HG03045 (cell line): Measurements from ENCODE around the gene LSMEM2.
A peak's percentile ranks its signal among the peaks of the same experiment; 100 is the strongest.
"Not testable (repeated sequence)": the region's sequence is repeated elsewhere in the genome, so short reads cannot be mapped to it uniquely, and the experiment has no call there.

Source experiments
- ATAC-seq: cut with Tn5 transposase; IDR thresholded peaks from one replicate; pipeline ENCODE4 v1.9.1; 2021; ENCODE audit warnings: mild to moderate bottlenecking, moderate library complexity; ENCODE audit not compliant: unreplicated experiment

The LSMEM2 gene

DNA sequence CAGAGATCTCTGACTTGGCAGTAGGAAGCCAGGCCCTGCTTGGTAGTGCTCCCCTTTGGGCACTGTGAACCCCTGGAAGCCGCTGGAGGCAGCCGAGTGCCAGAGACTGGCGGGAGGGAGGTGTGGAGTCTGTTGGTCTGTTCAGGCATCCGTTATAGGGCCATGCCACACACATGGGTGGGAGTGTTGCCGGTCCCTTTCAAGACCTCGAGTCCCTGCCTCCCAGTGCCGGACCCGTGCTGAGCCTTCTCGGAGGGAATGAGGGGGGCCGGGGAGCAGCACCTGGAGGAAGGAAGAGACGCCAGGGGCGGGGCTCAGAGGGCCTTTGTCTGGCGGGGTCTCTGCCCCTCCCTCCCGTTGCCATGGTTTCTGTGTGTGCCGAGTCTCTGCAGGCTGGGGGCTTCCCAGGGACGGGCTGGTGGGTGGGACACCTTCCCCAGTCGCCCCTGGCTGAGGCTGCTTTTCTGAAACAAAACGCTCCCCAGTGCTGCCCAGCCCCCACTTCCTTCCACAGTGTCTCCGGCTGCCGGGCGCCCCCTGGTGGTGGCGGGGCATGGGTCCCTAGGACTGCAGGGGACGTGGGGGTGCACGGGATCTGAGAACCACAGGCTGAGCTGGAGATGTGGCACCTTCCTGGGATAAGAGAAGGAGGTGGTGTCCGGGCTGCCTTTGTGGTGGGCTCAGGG is 32.9 kb upstream of the LSMEM2 start:
- ATAC-seq: peak; percentile 60

DNA sequence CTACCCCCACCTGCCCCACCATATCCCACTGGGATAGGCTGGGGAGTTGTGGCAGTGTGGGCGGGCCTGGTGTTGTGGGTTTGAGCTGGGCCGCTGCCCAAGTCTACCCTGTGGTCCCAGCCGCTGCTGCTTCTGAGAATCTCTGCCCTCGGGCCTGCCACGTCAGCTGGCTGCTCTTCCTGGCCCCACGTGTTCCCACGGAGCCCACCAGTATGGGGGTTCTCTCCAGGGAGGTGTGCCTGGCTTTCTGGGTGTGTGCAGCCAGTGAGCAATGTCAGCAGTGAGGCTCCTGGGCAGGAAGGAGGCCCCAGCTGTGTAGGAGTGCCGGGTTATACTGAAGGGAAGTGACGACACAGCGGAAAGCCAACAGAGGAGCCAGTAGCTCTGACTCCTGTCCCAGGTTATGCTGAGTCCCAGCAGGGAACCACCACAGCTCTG is 32.4 kb upstream of the LSMEM2 start:
- ATAC-seq: peak; percentile 36

GRCh38 chr3:50248387-50248786 is 30.5 kb upstream of the LSMEM2 start:
- ATAC-seq: no peak

DNA sequence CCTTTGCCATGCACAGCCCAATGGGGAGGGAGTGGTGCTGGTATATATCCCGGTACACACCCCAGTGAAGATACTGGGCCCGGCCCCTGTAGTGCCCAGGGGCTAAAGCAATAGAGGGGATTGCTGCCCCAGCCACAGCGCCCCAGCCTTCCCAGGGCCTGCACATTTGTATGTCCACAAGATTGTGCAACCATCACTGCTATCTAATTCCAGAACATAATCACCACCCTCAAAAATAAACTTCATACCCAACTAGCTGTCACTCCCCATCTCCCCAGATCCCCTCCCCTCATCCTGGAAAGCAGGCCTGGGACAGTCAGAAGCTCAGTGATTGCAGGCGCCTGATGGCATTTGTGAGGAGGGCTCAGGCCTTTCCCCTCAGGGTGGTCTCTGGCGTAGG is 29.4 kb upstream of the LSMEM2 start:
- no peak for ATAC-seq

GRCh38 chr3:50250514-50250913 is 28.4 kb upstream of the LSMEM2 start:
- ATAC-seq: no peak

GRCh38 chr3:50251220-50251619 is 27.7 kb upstream of the LSMEM2 start:
- ATAC-seq: no peak

- ATAC-seq: no peak
Measured at GRCh38 chr3:50254577-50255250, 24.2 kb upstream of the LSMEM2 start.

DNA sequence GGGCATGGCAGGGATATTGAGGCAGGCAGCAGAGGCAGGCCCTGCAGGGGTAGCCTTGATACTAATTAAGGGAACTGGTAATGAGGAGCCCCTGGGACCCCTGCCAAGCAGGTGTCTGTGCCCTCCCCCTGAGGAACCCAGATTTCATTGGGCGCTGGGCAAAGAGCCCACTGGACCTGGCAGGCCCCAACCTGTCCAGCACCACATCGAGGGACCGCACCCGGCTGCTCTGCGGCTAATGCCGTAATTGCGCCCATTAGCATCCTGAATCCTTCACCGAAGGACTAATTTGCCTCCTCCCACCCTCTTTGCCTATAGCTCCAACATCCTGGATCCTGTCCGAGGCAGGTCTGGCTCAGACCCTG is 23.7 kb upstream of the LSMEM2 start:
- ATAC-seq: no peak

GRCh38 chr3:50256978-50257890 is 21.7 kb upstream of the LSMEM2 start:
- ATAC-seq: no peak

GRCh38 chr3:50258029-50258680 is 20.7 kb upstream of the LSMEM2 start:
- no peak for ATAC-seq

- no peak for ATAC-seq
Measured at GRCh38 chr3:50258979-50259378, 19.9 kb upstream of the LSMEM2 start.

DNA sequence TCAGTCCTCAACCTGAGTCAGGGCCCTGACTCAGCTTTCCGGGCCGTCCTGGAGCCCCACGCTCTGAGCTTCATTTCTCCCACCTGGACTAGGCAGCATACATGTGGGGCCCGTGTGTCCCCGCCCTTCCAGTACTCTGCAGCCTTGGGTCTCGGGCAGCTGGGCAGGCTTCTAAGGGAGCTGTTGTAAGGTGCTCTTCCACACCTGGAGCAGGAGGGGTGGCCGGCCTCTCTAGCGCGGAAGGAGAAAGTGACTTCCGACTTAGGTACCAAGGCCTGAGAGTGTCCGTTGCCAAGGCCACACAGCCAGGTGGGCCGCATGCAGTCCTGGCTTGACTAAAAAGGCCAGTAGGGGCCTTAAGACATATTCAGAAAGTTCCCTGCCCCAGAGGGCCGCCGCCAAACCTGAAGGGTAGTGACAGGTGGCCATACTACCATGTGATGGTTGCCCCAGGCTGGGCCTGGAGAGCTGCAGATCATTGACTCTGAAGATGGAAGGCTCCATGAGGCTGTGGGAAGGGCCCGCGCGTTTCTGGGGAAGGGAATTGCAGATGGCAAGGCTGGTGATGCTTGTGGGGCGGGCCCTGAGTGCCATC is 19.4 kb upstream of the LSMEM2 start:
- ATAC-seq: peak; percentile 9

DNA sequence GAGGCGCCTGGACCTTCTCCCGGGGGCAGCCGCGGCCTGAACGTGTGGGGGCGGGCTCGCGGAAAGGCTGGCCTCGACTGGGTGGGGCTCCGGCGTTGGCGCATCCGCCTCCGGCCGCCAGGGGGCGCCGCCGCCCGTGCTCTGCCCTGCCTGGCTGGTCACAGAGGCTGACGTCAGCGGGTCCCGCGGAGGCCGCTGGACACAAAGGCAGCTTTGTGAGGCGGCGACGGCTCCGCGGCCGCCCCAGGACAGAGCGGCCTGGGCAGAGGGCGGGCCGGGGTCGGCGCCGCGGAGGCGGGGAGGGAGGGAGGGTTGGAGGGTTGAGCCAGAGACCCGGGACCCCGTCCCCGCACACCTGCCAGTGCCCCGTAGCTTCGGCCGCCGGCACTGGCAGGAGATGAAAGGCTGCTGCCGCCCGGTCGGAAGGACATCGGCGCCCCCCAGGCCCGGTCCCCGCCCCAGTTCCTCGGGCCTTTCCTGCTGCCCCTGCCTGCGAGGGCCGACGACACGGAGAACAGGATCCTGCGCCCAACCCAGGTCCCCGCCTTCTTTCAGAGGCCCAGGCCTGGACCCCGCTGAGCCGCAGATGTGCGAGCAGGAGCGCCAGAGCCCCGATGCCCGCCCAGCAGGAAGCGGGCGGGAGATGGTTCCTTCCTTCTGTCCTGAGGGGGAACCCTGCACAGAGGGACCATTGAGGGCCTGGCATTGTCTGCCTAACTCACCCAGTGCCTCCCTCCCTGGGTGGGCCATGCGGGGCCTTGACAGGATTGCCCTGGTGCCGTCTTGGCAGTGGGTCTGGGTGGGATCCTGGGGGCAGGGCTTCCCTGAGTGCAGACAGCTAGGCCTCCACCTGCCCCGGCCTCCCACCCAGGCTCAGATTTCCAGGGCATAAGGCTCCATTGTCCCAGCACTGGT is 18.6 kb upstream of the LSMEM2 start:
- ATAC-seq: peak; percentile 88

DNA sequence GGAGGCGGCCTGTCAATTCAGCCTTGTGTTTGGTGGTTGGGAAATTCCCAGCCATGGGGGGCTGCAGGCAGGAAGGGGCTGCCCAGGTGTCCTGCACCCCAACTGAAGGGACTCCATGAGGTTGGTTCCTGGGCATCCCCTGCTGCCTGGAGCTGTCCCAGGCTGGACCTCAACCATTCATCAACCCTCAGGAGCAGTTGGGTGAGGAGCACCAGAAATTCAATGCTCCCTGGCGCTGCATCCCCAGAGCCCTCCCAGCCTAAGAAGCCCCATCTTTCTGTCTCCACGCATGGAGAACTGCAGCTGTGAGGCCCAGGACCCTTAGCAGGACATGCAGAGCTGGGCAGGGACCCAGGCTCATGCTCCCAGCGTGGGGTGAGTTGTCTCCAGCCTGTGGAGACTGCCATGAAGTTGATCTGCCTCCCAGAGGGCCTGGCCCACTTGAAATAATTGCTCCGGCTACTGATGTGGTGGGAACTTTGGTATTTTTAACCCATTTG is 17.9 kb upstream of the LSMEM2 start:
- ATAC-seq: no peak

DNA sequence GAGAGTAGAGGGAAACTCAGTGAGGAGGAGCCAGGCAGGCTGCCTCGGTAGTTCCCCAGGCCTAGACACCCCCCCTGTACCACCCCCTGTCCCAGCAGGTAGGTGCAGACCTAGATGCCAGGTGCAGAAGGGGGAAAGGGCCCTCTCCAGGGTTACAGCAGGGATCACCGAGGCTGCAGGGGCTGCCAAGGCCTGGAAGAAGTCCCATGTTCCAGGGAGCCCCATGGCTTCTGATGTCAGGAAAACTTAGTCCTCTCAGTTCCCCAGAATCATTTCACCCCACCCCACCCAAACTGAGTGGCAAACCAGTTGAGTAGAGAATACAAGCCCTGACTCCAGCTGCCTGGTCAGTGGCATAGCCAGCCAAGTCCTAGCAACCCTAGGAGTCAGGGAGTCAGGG is 17.4 kb upstream of the LSMEM2 start:
- ATAC-seq: no peak

DNA sequence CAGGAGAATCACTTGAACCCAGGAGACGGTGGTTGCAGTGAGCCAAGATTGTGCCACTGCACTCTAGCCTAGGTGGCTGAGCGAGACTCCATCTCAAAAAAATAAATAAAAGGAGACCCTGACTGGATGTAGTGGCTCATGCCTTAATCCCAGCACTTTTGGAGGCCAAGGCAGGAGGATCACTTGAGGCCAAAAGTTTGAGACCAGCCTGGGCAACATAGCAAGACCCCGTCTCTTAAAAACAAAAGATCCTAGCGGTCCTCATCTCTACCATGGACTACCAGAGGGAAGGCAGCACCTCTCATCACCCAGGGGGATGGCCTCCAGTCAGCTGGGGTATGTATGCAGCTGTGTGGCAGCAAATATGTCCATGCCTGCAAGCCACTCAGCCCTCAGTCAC is 16.7 kb upstream of the LSMEM2 start:
- not testable (repeated sequence) for ATAC-seq

DNA sequence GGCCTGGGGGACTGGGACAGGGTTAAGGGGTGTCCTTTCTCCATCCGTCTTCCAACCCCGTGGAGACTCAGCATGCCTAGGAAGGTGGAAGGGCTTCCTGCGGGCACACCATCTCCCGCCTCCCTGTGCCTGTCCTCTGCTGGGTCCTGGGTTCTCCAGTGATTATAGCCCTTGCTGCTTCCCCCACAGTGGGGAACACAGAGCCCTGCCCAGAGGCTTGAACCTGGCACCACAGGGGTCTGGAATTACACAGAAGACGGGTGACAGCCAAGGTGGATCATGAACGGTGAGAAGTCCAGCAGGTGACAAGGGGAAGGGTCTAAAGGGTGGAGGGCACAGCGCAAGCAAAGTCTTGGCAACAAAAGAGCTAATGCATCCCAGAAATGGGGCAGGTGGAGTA is 16.1 kb upstream of the LSMEM2 start:
- no peak for ATAC-seq

DNA sequence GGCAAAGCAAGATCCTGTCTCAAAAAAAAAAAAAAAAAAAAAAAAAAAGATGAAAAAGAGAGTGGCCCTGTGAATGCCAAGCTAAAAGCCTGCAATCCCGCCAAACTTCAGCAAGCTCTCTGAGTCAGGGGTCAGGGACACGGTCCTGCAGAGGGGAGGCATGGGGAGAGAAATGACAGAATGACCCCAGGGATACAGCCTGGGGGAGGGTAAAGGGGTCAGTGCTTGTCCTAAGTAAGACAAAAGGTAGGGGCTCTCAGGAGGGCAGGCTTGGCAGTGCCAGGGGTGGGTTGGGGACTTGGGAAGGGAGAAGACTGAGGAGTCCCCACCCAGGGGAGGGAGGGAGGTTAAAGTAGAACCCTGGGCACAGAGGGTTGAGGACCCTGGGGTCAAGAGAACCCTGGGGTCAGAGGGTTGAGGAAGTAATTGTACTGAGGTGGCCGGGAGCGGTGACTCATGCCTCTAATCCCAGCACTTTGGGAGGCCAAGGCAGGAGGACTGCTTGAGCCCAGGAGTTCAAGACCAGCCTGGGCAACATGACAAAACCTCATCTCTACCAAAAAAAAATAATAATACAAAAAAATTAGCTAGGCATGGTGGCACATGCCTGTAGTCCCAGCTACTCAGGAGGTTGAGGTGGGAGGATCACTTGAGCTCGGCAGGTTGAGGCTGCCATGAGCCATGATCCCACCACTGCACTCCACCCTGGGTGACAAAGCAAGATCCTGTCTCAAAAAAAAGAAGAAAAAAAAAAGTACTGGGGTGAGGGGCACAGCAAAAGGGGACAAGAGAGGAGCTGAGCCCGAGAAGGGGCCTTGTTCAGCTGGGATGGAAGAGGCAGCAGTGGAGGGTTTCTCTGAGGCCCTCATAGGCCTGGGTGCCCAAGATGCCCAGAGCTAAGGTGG is 15.2 kb upstream of the LSMEM2 start:
- ATAC-seq: no peak
